HFF-Myc (cell line): ENCODE data around the gene NFE2L3.
"Not testable (repeated sequence)": the region's sequence is repeated elsewhere in the genome, so short reads cannot be mapped to it uniquely, and the experiment has no call there.

ENCODE experiments used
- DNase-seq: peaks from one replicate; pipeline ENCODE4 v3.0.0-alpha.2; 2011; ENCODE audit warnings: low read depth; ENCODE audit errors: extremely low read depth
- H3K4me3 ChIP-seq: replicated peaks from 2 replicates; pipeline ENCODE4 v1.5.1; 2011; ENCODE audit warnings: low read depth, mild to moderate bottlenecking, control low read depth, low read length
- TF ChIP-seq, protein P1 (sequence below): IDR thresholded peaks from 2 replicates; pipeline ENCODE4 v1.5.1; 2012; ENCODE audit warnings: mild to moderate bottlenecking, low read depth, low read length, control low read depth; ENCODE audit errors: missing control alignments

The NFE2L3 gene

GRCh38 chr7:26159243-26159642 is 7.2 kb downstream of the NFE2L3 start:
- TF ChIP-seq, protein P1, sequence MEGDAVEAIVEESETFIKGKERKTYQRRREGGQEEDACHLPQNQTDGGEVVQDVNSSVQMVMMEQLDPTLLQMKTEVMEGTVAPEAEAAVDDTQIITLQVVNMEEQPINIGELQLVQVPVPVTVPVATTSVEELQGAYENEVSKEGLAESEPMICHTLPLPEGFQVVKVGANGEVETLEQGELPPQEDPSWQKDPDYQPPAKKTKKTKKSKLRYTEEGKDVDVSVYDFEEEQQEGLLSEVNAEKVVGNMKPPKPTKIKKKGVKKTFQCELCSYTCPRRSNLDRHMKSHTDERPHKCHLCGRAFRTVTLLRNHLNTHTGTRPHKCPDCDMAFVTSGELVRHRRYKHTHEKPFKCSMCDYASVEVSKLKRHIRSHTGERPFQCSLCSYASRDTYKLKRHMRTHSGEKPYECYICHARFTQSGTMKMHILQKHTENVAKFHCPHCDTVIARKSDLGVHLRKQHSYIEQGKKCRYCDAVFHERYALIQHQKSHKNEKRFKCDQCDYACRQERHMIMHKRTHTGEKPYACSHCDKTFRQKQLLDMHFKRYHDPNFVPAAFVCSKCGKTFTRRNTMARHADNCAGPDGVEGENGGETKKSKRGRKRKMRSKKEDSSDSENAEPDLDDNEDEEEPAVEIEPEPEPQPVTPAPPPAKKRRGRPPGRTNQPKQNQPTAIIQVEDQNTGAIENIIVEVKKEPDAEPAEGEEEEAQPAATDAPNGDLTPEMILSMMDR, result no peak
- DNase-seq, result no peak
- H3K4me3 ChIP-seq, result no peak overlapping the region

- no peak for DNase-seq
- H3K4me3 ChIP-seq, result no peak overlapping the region
- TF ChIP-seq, protein P1, result no peak
Measured at GRCh38 chr7:26160896-26161295, 8.9 kb downstream of the NFE2L3 start.

DNA sequence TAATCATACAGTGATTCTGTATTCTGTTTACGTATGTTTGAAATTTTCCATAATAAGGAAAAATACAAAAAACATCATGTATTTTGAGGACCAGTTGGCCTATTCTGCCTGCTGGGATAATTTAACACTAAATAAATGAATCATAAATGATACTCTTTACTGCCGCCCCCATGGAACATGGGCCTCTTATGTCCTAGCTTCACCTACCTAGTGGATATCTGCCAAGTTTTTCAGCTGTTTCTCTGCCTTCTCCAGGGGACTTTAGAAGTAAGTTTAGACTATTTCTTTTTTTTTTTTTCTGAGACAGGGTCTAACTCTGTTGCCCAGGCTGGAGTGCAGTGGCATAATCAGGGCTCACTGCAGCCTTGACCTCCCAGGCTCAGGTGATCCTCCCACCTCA is 10.4 kb downstream of the NFE2L3 start:
- H3K4me3 ChIP-seq, result no peak overlapping the region
- TF ChIP-seq, protein P1, result no peak
- no peak for DNase-seq

GRCh38 chr7:26163804-26164203 is 11.8 kb downstream of the NFE2L3 start:
- DNase-seq, H3K4me3 ChIP-seq: not testable (repeated sequence)

DNA sequence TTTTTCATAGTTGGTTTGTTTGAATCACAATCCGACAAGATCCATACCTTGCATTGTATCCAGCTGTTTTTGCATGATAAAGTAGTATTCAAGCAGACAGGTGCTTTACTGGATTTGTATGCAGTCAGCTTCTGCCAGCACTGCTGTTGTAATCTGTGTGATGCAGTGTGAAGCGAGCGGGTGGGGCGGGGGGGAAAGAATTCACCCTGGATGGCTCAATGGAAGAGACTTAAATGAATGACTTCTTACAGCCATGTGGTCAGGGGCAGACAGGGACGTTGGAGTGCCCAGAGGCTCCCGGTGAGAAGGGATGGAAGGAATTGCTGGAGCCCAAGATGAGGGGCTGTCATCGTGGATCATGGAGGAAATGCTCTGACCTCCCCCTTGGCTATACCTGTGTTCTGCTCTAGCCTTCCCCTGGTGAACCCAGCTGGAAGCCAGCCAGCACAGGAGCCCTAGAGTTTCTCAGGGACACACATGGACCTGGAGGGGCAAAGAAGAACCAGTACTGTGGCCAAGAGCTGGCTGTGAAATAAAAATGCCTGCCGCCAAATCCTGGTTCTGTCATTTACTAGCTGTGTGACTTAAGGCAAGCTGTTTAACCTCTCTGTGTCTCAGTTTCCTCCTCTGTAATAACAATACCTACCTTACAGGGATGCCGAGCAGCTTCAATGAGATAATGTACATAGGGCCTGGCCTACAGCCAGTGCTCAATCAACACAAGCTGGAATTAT is 14.1 kb downstream of the NFE2L3 start:
- no peak for DNase-seq
- H3K4me3 ChIP-seq, result no peak overlapping the region
- TF ChIP-seq, protein P1, result no peak

- H3K4me3 ChIP-seq, result no peak overlapping the region
- no peak for DNase-seq
- TF ChIP-seq, protein P1, result no peak
Measured at GRCh38 chr7:26166684-26167266, 14.8 kb downstream of the NFE2L3 start.

- H3K4me3 ChIP-seq, result no peak overlapping the region
- DNase-seq, result no peak
Measured at GRCh38 chr7:26167303-26167934, 15.4 kb downstream of the NFE2L3 start.

More at GRCh38 chr7:26167303-26167934, 15.4 kb downstream of the NFE2L3 start:
- TF ChIP-seq, protein P1, result no peak
